H9 (cell line): ENCODE data around the gene TMEM234. TPM values are rescaled to one million over a fixed set of nuclear protein-coding genes. Genes with fewer than 3 reads are reported as not detected.
A peak's percentile ranks its signal among the peaks of the same experiment; 100 is the strongest.

ENCODE experiments used
- DNase-seq: peaks from one replicate; pipeline ENCODE4 v3.0.0-alpha.2; 2017
- H2AFZ ChIP-seq: one replicate; pipeline ENCODE4 v1.6.1; 2013; ENCODE audit warnings: mild to moderate bottlenecking, low read length, control low read depth, moderate library complexity
- H2AK5ac ChIP-seq: 2 replicates; pipeline ENCODE4 v1.6.1; 2013; ENCODE audit warnings: low read length, control low read depth, mixed read lengths; ENCODE audit not compliant: insufficient read length
- H2BK120ac ChIP-seq: one replicate; pipeline ENCODE4 v1.6.1; 2013; ENCODE audit warnings: low read depth, mild to moderate bottlenecking, low read length, control low read depth, inconsistent platforms; ENCODE audit not compliant: poor library complexity, severe bottlenecking
- H2BK12ac ChIP-seq: 2 replicates; pipeline ENCODE4 v1.6.1; 2013; ENCODE audit warnings: low read length, control low read depth, mixed read lengths, low read depth; ENCODE audit not compliant: insufficient read length
- H2BK15ac ChIP-seq: 2 replicates; pipeline ENCODE4 v1.6.1; 2013; ENCODE audit warnings: low read depth, low read length, control low read depth
- H2BK20ac ChIP-seq: one replicate; pipeline ENCODE4 v1.6.1; 2013; ENCODE audit warnings: low read depth, mild to moderate bottlenecking, low read length, control low read depth, inconsistent platforms; ENCODE audit not compliant: poor library complexity, severe bottlenecking
- H2BK5ac ChIP-seq: 2 replicates; pipeline ENCODE4 v1.6.1; 2013; ENCODE audit warnings: low read length, control low read depth, mixed read lengths; ENCODE audit not compliant: insufficient read length
- H3K14ac ChIP-seq: 2 replicates; pipeline ENCODE4 v1.6.1; 2013; ENCODE audit warnings: low read length, control low read depth; ENCODE audit not compliant: insufficient read depth
- H3K18ac ChIP-seq: 2 replicates; pipeline ENCODE4 v1.6.1; 2013; ENCODE audit warnings: low read depth, mild to moderate bottlenecking, mixed read lengths, low read length, control low read depth; ENCODE audit not compliant: insufficient read length
- H3K23ac ChIP-seq: 2 replicates; pipeline ENCODE4 v1.6.1; 2013; ENCODE audit warnings: low read length, control low read depth, mixed read lengths, low read depth; ENCODE audit not compliant: insufficient read length
- H3K23me2 ChIP-seq: 2 replicates; pipeline ENCODE4 v1.6.1; 2013; ENCODE audit warnings: low read depth, mild to moderate bottlenecking, mixed read lengths, low read length, control low read depth; ENCODE audit not compliant: insufficient read length, poor library complexity, severe bottlenecking
- H3K27ac ChIP-seq: 2 replicates; pipeline ENCODE4 v1.5.1; 2013; ENCODE audit warnings: low read length, control low read depth, mixed read lengths, low read depth; ENCODE audit not compliant: insufficient read length
- H3K27me3 ChIP-seq: 2 replicates; pipeline ENCODE4 v1.6.1; 2013; ENCODE audit warnings: low read length, control low read depth, inconsistent platforms; ENCODE audit not compliant: insufficient read depth
- H3K4ac ChIP-seq: 2 replicates; pipeline ENCODE4 v1.6.1; 2013; ENCODE audit warnings: low read depth, mild to moderate bottlenecking, control low read depth, inconsistent platforms, low read length, moderate library complexity
- H3K4me1 ChIP-seq: 2 replicates; pipeline ENCODE4 v1.6.1; 2013; ENCODE audit warnings: low read length, control low read depth, inconsistent platforms; ENCODE audit not compliant: insufficient read depth
- H3K4me2 ChIP-seq: 2 replicates; pipeline ENCODE4 v1.6.1; 2013; ENCODE audit warnings: low read length, control low read depth, mixed read lengths; ENCODE audit not compliant: insufficient read length, insufficient read depth
- H3K56ac ChIP-seq: 2 replicates; pipeline ENCODE4 v1.6.1; 2013; ENCODE audit warnings: low read depth, mild to moderate bottlenecking, mixed read lengths, low read length, control low read depth; ENCODE audit not compliant: insufficient read length
- H3K79me1 ChIP-seq: 2 replicates; pipeline ENCODE4 v1.6.1; 2013; ENCODE audit warnings: low read depth, mild to moderate bottlenecking, moderate library complexity, low read length, control low read depth, inconsistent platforms; ENCODE audit not compliant: insufficient read depth, poor library complexity, severe bottlenecking
- H3K79me2 ChIP-seq: 2 replicates; pipeline ENCODE4 v1.6.1; 2013; ENCODE audit warnings: low read length, control low read depth, inconsistent platforms; ENCODE audit not compliant: insufficient read depth
- H3K9ac ChIP-seq: 2 replicates; pipeline ENCODE4 v1.6.1; 2013; ENCODE audit warnings: low read length, control low read depth, mixed read lengths; ENCODE audit not compliant: insufficient read length; ENCODE audit errors: extremely low read depth
- H3K9me3 ChIP-seq: one replicate; pipeline ENCODE4 v1.6.1; 2013; ENCODE audit warnings: low read depth, low read length, inconsistent platforms; ENCODE audit not compliant: control insufficient read depth
- H3T11ph ChIP-seq: one replicate; pipeline ENCODE4 v1.6.1; 2013; ENCODE audit warnings: mild to moderate bottlenecking, low read length, control low read depth, inconsistent platforms
- H4K20me1 ChIP-seq: one replicate; pipeline ENCODE4 v1.6.1; 2013; ENCODE audit not compliant: control insufficient read depth, insufficient read length, insufficient read depth
- H4K5ac ChIP-seq: 2 replicates; pipeline ENCODE4 v1.6.1; 2013; ENCODE audit warnings: low read depth, mild to moderate bottlenecking, mixed read lengths, low read length, control low read depth; ENCODE audit not compliant: insufficient read length
- H4K8ac ChIP-seq: replicated peaks from 2 replicates; pipeline ENCODE4 v1.6.1; 2013; ENCODE audit warnings: low read length, control low read depth, mixed read lengths, low read depth; ENCODE audit not compliant: insufficient read length
- H4K91ac ChIP-seq: 2 replicates; pipeline ENCODE4 v1.6.1; 2013; ENCODE audit warnings: low read depth, mild to moderate bottlenecking, moderate library complexity, mixed read lengths, low read length, control low read depth; ENCODE audit not compliant: insufficient read length
- H3K27ac Mint-ChIP-seq, 3 experiments: 2 replicates in 2 of 3; 3 replicates in 1 of 3; pipeline ENCODE4 v1.8.0; 2020 to 2021; ENCODE audit warnings: mixed read lengths in 3 of 3, mild to moderate bottlenecking in 1 of 3, moderate library complexity in 1 of 3
- H3K27me3 Mint-ChIP-seq: 2 replicates; pipeline ENCODE4 v1.8.0; 2021; ENCODE audit warnings: low read depth, mild to moderate bottlenecking, moderate library complexity, mixed read lengths
- H3K36me3 Mint-ChIP-seq, 3 experiments: 2 replicates in 2 of 3; 3 replicates in 1 of 3; pipeline ENCODE4 v1.8.0; 2020 to 2021; ENCODE audit warnings: low read depth in 3 of 3, mixed read lengths in 3 of 3; ENCODE audit not compliant: insufficient read depth in 1 of 3
- H3K4me1 Mint-ChIP-seq, 2 experiments: 2 replicates each; pipeline ENCODE4 v1.8.0; 2020; ENCODE audit warnings: mixed read lengths in 2 of 2
- H3K4me3 Mint-ChIP-seq, 2 experiments: 2 replicates in 1 of 2; 3 replicates in 1 of 2; pipeline ENCODE4 v1.8.0; 2020 to 2021; ENCODE audit warnings: mild to moderate bottlenecking in 2 of 2, mixed read lengths in 2 of 2, moderate library complexity in 1 of 2
- H3K9me3 Mint-ChIP-seq, 2 experiments: 2 replicates in 1 of 2; 3 replicates in 1 of 2; pipeline ENCODE4 v1.8.0; 2020; ENCODE audit warnings: mild to moderate bottlenecking in 2 of 2, mixed read lengths in 2 of 2, moderate library complexity in 1 of 2
- WGBS: extraction: QIAGEN DNeasy Blood & Tissue Kit; methylation state at CpG from one replicate; pipeline ENCODE4 v1.1.7; 2013; ENCODE audit warnings: missing lambda C conversion rate, low lambda C conversion rate, mixed read lengths; ENCODE audit not compliant: insufficient read length; ENCODE audit errors: extremely low coverage; 5-methylcytosine and 5-hydroxymethylcytosine counted together
- total RNA-seq: library from RNA; stranded (reverse); gene quantifications from 2 replicates; pipeline ENCODE4 v1.2.1, GENCODE V29; 2021
- TF ChIP-seq, protein P1 (sequence below): fragments of 200-600 bp; sonication (generic); conservative IDR thresholded peaks from 3 replicates; pipeline ENCODE4 v1.8.0; 2021; ENCODE audit warnings: antibody characterized with exemption, mild to moderate bottlenecking

TMEM234 gene
- total RNA-seq, 1 experiment from 2014 or later = 19.7 TPM

DNA sequence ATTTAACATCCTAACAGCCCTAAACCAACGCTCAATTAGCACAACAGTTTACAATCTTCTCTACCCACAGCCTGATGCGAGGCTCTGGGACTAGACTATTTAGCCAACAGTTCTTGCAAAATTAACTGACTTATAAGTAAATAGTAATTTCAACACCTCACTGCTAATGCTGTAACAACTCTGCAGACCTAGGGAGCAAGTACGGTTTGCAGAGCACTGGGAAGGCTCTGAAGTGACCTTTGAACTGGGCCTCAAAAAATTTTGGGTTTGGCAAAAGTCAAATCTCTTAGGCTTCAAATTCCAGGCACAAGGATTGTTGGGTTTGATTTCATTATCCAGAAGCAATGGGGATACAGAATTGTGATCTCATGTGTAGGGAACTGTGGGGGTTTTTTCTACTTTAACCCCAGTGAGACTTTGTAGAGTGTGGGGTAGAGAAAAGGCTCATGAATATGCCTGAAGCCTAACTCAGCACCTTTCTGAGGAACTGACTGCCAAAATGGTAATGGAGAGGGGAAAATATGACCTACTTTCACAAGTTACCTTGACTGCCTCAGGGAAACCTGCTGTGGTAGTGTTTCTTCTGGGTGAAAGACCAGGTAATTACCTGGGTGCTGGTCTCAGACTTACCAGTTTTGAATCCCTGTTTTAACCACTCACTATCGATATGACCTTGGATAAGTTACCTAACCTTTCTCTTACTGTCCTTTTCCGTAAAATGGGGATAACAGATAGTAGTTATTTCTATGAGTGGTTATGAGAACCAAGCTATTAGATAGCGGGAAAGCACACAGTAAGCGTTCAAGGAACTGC is 43.6 kb downstream of the TMEM234 start:
- no peak overlapping the region for H2BK20ac ChIP-seq
- no peak overlapping the region for H3K14ac ChIP-seq
- H3K9ac ChIP-seq = no peak overlapping the region
- H3K4me2 ChIP-seq = peak overlapping the region; percentile 11
- H3K23ac ChIP-seq = no peak overlapping the region
- H3K9me3 Mint-ChIP-seq = no peaks in the 10 kb centered on the region
- H2BK120ac ChIP-seq = no peak overlapping the region
- TF ChIP-seq, protein P1, sequence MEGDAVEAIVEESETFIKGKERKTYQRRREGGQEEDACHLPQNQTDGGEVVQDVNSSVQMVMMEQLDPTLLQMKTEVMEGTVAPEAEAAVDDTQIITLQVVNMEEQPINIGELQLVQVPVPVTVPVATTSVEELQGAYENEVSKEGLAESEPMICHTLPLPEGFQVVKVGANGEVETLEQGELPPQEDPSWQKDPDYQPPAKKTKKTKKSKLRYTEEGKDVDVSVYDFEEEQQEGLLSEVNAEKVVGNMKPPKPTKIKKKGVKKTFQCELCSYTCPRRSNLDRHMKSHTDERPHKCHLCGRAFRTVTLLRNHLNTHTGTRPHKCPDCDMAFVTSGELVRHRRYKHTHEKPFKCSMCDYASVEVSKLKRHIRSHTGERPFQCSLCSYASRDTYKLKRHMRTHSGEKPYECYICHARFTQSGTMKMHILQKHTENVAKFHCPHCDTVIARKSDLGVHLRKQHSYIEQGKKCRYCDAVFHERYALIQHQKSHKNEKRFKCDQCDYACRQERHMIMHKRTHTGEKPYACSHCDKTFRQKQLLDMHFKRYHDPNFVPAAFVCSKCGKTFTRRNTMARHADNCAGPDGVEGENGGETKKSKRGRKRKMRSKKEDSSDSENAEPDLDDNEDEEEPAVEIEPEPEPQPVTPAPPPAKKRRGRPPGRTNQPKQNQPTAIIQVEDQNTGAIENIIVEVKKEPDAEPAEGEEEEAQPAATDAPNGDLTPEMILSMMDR = no peak
- H3K18ac ChIP-seq = no peak overlapping the region
- no peak overlapping the region for H3K27ac ChIP-seq
- H3K36me3 Mint-ChIP-seq = peaks cover 24 to 51% (median 38%) of the 10 kb centered on the region in 3 experiments; a peak in 6 of 7 replicates
- peaks cover 28 to 33% of the 10 kb centered on the region in 2 experiments for H3K4me1 Mint-ChIP-seq
- no peak for DNase-seq
- H3K79me1 ChIP-seq = peaks cover 6% of the 10 kb centered on the region
- H2BK12ac ChIP-seq = no peak overlapping the region
- no peak overlapping the region for H4K8ac ChIP-seq
- no peaks in the 10 kb centered on the region for H3K27me3 ChIP-seq
- H3K27ac Mint-ChIP-seq = peak overlapping the region in 2 of 3 experiments; percentile 89 to 90; a peak in 4 of 7 replicates
- H2BK15ac ChIP-seq = no peak overlapping the region
- no peak overlapping the region for H4K91ac ChIP-seq
- no peak overlapping the region for H3K56ac ChIP-seq
- H3K9me3 ChIP-seq = no peaks in the 10 kb centered on the region
- no peak overlapping the region for H3T11ph ChIP-seq
- H3K4ac ChIP-seq = no peak overlapping the region
- peaks cover 4% of the 10 kb centered on the region; the same call in 1 of the 2 replicates for H3K79me2 ChIP-seq
- no peak overlapping the region for H2AK5ac ChIP-seq
- H3K4me3 Mint-ChIP-seq = peak overlapping the region; percentile 86 to 92
- H2BK5ac ChIP-seq = no peak overlapping the region
- H3K23me2 ChIP-seq = peaks cover 7% of the 10 kb centered on the region
- H2AFZ ChIP-seq = no peak overlapping the region
- no peaks in the 10 kb centered on the region for H4K20me1 ChIP-seq
- WGBS = no CpG with 5 or more reads among the region's 7 CpGs
- peaks cover 6% of the 10 kb centered on the region for H3K4me1 ChIP-seq
- no peaks in the 10 kb centered on the region for H3K27me3 Mint-ChIP-seq
- H4K5ac ChIP-seq = no peak overlapping the region
